Mammary epithelial cell (primary cell): Measurements from ENCODE around the gene VSTM4.

Experiments used
- EZH2 ChIP-seq: IDR thresholded peaks from 2 replicates; pipeline ENCODE4 v1.6.1; 2012; ENCODE audit warnings: low read length, inconsistent platforms, borderline replicate concordance
- TF ChIP-seq, protein P1 (sequence below), 2 donors: IDR thresholded peaks in 1 of 2; conservative IDR thresholded peaks in 1 of 2; 2 replicates each; pipeline ENCODE4 v1.5.1; 2011 to 2012; ENCODE audit warnings: inconsistent platforms in 2 of 2, low read length in 2 of 2, mild to moderate bottlenecking in 2 of 2, control low read depth in 1 of 2, low read depth in 1 of 2; ENCODE audit not compliant: insufficient read depth in 1 of 2; ENCODE audit errors: extremely low read depth in 1 of 2

DNA sequence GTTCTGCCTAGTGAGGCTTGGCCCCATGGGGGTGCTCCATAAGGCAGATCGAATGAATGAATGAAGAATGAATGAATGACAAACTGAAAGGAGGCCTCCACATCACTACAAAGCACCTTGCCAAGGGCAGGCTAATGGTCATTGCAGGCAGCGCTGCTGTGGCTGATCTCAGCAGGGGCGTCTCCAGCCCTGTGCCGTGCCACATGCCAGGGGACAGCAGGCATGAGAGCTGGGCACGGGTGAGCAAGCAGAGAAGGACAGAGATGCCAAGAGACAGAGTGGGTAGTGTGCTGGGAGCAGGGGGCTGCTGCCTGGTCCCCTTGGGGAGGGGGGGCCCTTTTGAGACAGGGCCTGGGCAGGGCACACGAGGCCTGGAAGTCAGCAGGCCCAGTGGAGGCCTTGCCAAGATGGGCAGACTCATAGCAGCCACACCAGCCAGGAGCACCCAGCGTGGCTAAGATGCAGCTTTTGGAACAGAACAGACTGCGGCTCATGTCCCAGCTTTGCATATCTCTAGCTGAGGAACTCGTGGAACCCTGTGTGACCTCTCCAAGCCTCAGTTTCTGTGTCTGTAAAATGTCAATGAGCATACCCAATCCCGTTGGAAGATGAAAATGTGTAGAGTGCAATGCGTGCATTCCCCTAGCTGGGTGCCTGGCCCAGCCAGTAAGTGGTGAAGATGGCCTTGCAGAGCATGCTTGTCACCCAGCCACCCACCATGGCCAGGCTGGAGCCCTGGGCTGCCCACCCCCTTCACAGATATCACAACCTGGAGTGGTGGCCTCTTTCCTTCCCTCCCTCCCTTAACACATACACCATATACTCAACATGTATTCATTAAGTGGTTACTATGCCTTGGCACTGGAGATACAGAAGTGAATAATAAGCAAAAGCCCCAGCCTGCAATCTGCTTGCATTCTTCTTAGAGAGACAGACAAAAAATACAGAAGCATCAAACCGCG, 114.6 kb downstream of the VSTM4 start:
- TF ChIP-seq, protein P1, sequence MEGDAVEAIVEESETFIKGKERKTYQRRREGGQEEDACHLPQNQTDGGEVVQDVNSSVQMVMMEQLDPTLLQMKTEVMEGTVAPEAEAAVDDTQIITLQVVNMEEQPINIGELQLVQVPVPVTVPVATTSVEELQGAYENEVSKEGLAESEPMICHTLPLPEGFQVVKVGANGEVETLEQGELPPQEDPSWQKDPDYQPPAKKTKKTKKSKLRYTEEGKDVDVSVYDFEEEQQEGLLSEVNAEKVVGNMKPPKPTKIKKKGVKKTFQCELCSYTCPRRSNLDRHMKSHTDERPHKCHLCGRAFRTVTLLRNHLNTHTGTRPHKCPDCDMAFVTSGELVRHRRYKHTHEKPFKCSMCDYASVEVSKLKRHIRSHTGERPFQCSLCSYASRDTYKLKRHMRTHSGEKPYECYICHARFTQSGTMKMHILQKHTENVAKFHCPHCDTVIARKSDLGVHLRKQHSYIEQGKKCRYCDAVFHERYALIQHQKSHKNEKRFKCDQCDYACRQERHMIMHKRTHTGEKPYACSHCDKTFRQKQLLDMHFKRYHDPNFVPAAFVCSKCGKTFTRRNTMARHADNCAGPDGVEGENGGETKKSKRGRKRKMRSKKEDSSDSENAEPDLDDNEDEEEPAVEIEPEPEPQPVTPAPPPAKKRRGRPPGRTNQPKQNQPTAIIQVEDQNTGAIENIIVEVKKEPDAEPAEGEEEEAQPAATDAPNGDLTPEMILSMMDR (conservative IDR thresholded peaks at IDR 0.05 in 1 of 2, IDR thresholded peaks at IDR 0.05 in 1 of 2; ENCODE audit: extremely low read depth in 1 of 2, insufficient read depth in 1 of 2, low read depth in 1 of 2, low read length in 2 of 2), result no peak
- no peak for TF ChIP-seq EZH2
